B cell (primary cell): Measurements from ENCODE around the gene LIME1. TPM values are rescaled to one million over a fixed set of nuclear protein-coding genes. Genes with fewer than 3 reads are reported as not detected.

Source experiments
- ATAC-seq: fragments of 200-7000 bp; cut with Tn5 transposase; one replicate; pipeline ENCODE4 v1.10.0; 2021; ENCODE audit warnings: low read depth, mild to moderate bottlenecking, moderate number of reproducible peaks, moderate library complexity
- CTCF ChIA-PET: fragments of 350-600 bp; sonication (Branson Sonifier 250); formaldehyde crosslinking; loops from one replicate; lab custom pipeline; 2021; ENCODE audit warnings: antibody characterized with exemption, inconsistent platforms; lab: Charles Lee
- POLR2A ChIA-PET: fragments of 350-600 bp; sonication (Branson Sonifier 250); formaldehyde crosslinking; loops from one replicate; lab custom pipeline; 2021; ENCODE audit warnings: antibody characterized with exemption; lab: Charles Lee
- DNase-seq: peaks from one replicate; pipeline ENCODE4 v3.0.0; 2013
- H2AFZ ChIP-seq: 2 replicates; pipeline ENCODE4 v1.6.1; 2012; ENCODE audit warnings: mild to moderate bottlenecking, low read depth, low read length; ENCODE audit not compliant: insufficient read depth, poor library complexity, severe bottlenecking
- H3K27ac ChIP-seq, 2 donors: 1 replicate in 1 of 2; 2 replicates in 1 of 2; pipeline ENCODE4 v1.5.1; 2012 to 2013; ENCODE audit warnings: low read length in 2 of 2, mild to moderate bottlenecking in 2 of 2, moderate library complexity in 1 of 2
- H3K27me3 ChIP-seq, 4 experiments: fragments of 200-600 bp in 1 of 4; sonication (generic) in 1 of 4; replicated peaks in 1 of 4; 1 replicate in 2 of 4; 2 replicates in 2 of 4; pipeline versions ENCODE4 v1.6.1 to v1.7.0; 2013 to 2016; ENCODE audit warnings: low read length in 3 of 4, mild to moderate bottlenecking in 2 of 4, mixed read lengths in 1 of 4, moderate library complexity in 1 of 4; ENCODE audit not compliant: insufficient read depth in 4 of 4, control insufficient read depth in 3 of 4; ENCODE audit errors: control extremely low read depth in 1 of 4
- H3K36me3 ChIP-seq, 2 experiments: replicated peaks in 1 of 2; 1 replicate in 1 of 2; 2 replicates in 1 of 2; pipeline versions ENCODE4 v1.6.1 to v1.7.1; 2013; ENCODE audit warnings: low read length in 1 of 2; ENCODE audit not compliant: insufficient read depth in 2 of 2, control insufficient read depth in 1 of 2; ENCODE audit errors: control extremely low read depth in 1 of 2, extremely low read depth in 1 of 2
- H3K4me1 ChIP-seq, 2 donors: fragments of 200-600 bp in 1 of 2; sonication (generic) in 1 of 2; 1 replicate in 1 of 2; 2 replicates in 1 of 2; pipeline versions ENCODE4 v1.5.1 to v1.6.1; 2013 to 2017; ENCODE audit warnings: low read length in 2 of 2; ENCODE audit not compliant: control insufficient read depth in 2 of 2, insufficient read depth in 2 of 2
- H3K4me2 ChIP-seq: replicated peaks from 2 replicates; pipeline ENCODE3; 2012; ENCODE audit warnings: mild to moderate bottlenecking, low read depth, low read length; ENCODE audit not compliant: poor library complexity, severe bottlenecking
- H3K4me3 ChIP-seq, 5 experiments: fragments of 200-600 bp in 1 of 5; sonication (generic) in 1 of 5; 1 replicate in 3 of 5; 2 replicates in 2 of 5; pipeline versions ENCODE4 v1.5.1 to v1.7.0; 2011 to 2016; ENCODE audit warnings: low read length in 4 of 5, mild to moderate bottlenecking in 4 of 5, low read depth in 2 of 5, control low read depth in 1 of 5, moderate library complexity in 1 of 5; ENCODE audit not compliant: insufficient read depth in 1 of 5; ENCODE audit errors: control extremely low read depth in 1 of 5, extremely low read depth in 1 of 5
- H3K79me2 ChIP-seq: fragments of 200-600 bp; sonication (generic); one replicate; pipeline ENCODE4 v1.6.0; 2016; ENCODE audit warnings: low read length; ENCODE audit not compliant: control insufficient read depth, insufficient read depth
- H3K9ac ChIP-seq: fragments of 200-600 bp; sonication (generic); 2 replicates; pipeline ENCODE4 v1.6.1; 2017; ENCODE audit warnings: mild to moderate bottlenecking, low read length, moderate library complexity
- H3K9me3 ChIP-seq, 3 donors: one replicate each; pipeline versions ENCODE4 v1.6.1 to v1.7.1; 2013; ENCODE audit warnings: low read length in 2 of 3; ENCODE audit not compliant: control insufficient read depth in 2 of 3, insufficient read depth in 1 of 3; ENCODE audit errors: control extremely low read depth in 1 of 3
- H4K20me1 ChIP-seq: 2 replicates; pipeline ENCODE4 v1.6.0; 2012; ENCODE audit warnings: mild to moderate bottlenecking, low read length; ENCODE audit not compliant: insufficient read depth, control insufficient read depth, poor library complexity, severe bottlenecking
- H3K27ac Mint-ChIP-seq: one replicate; pipeline ENCODE4 v1.8.0; 2021; ENCODE audit warnings: mixed read lengths
- H3K27me3 Mint-ChIP-seq: one replicate; pipeline ENCODE4 v1.8.0; 2021; ENCODE audit warnings: mixed read lengths
- H3K4me1 Mint-ChIP-seq: one replicate; pipeline ENCODE4 v1.8.0; 2021; ENCODE audit warnings: mixed read lengths
- H3K4me3 Mint-ChIP-seq: one replicate; pipeline ENCODE4 v1.8.0; 2021; ENCODE audit warnings: mixed read lengths
- H3K9me3 Mint-ChIP-seq: one replicate; pipeline ENCODE4 v1.8.0; 2022; ENCODE audit warnings: mixed read lengths; ENCODE audit not compliant: insufficient read depth
- EZH2 ChIP-seq: IDR thresholded peaks from 2 replicates; pipeline ENCODE4 v1.6.1; 2012; ENCODE audit warnings: borderline replicate concordance, low read depth, mild to moderate bottlenecking, moderate library complexity, low read length; ENCODE audit not compliant: insufficient read depth, poor library complexity, severe bottlenecking
- WGBS: methylation state at CpG from one replicate; pipeline ENCODE4 v1.1.5; 2013; ENCODE audit warnings: missing lambda C conversion rate; ENCODE audit not compliant: insufficient coverage; 5-methylcytosine and 5-hydroxymethylcytosine counted together
- intact Hi-C: fragments of 100-400 bp; cut with micrococcal nuclease; formaldehyde crosslinking; loops from one replicate; pipeline ENCODE4 v1.10.0; 2022
- polyA plus RNA-seq: library from polyadenylated mRNA; depleted of rRNA; stranded (reverse); fragments of >200 nt; gene quantifications from 2 replicates; pipeline ENCODE4 v1.2.3, GENCODE V29; 2012
- total RNA-seq, 2 donors: library from RNA; stranded (reverse); fragments of 120-200 nt in 1 of 2; gene quantifications; 1 replicate in 1 of 2; 2 replicates in 1 of 2; pipeline versions ENCODE4 v1.2.3 to v1.2.4, GENCODE V29; 2013 to 2022
- TF ChIP-seq, protein P1 (sequence below): fragments of 200-600 bp; IDR thresholded peaks from one replicate; pipeline ENCODE4 v1.8.0; 2022; ENCODE audit warnings: antibody characterized with exemption, mild to moderate bottlenecking

Gene LIME1
- total and polyA plus RNA-seq, 2 donors (not counting 1 experiment from before 2014, with no cell fraction given), result 14.5 to 95.2 TPM

- H3K9me3 ChIP-seq, result no peaks in the 10 kb centered on the region
- TF ChIP-seq EZH2, result no peak
- TF ChIP-seq, protein P1, sequence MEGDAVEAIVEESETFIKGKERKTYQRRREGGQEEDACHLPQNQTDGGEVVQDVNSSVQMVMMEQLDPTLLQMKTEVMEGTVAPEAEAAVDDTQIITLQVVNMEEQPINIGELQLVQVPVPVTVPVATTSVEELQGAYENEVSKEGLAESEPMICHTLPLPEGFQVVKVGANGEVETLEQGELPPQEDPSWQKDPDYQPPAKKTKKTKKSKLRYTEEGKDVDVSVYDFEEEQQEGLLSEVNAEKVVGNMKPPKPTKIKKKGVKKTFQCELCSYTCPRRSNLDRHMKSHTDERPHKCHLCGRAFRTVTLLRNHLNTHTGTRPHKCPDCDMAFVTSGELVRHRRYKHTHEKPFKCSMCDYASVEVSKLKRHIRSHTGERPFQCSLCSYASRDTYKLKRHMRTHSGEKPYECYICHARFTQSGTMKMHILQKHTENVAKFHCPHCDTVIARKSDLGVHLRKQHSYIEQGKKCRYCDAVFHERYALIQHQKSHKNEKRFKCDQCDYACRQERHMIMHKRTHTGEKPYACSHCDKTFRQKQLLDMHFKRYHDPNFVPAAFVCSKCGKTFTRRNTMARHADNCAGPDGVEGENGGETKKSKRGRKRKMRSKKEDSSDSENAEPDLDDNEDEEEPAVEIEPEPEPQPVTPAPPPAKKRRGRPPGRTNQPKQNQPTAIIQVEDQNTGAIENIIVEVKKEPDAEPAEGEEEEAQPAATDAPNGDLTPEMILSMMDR, result no peak
- intact Hi-C loops, result no loop called here
- Mint-ChIP-seq H3K27me3 (no peaks in the 10 kb centered on the region), H3K9me3 (no peaks in the 10 kb centered on the region), H3K4me3 (no peak overlapping the region), H3K4me1 (peaks cover 3% of the 10 kb centered on the region), H3K27ac (no peak overlapping the region)
- no peaks in the 10 kb centered on the region for H3K4me1 ChIP-seq
- POLR2A ChIA-PET, result no interaction called here
- no peaks in the 10 kb centered on the region for H3K27me3 ChIP-seq
- H3K9ac ChIP-seq, result no peak overlapping the region
- no peaks in the 10 kb centered on the region for H4K20me1 ChIP-seq
- no peak overlapping the region for H3K4me3 ChIP-seq
- CTCF ChIA-PET, result interaction anchor here (0.9 to 4.3 kb wide), 3 partner anchors 11 to 190 kb away, joined by 3 to 29 read pairs (median 24); partner anchors contain the start of gene TPD52L2
- H3K27ac ChIP-seq, result no peak overlapping the region
- no peaks in the 10 kb centered on the region for H3K36me3 ChIP-seq
- H2AFZ ChIP-seq, result no peak overlapping the region
- ATAC-seq, result no peak
- H3K4me2 ChIP-seq, result no peak overlapping the region
- no peaks in the 10 kb centered on the region for H3K79me2 ChIP-seq
- 90% methylated on average over 16 of the region's 16 CpGs for WGBS
- no peak for DNase-seq
Measured at GRCh38 chr20:63783970-63784369, 47.5 kb downstream of the LIME1 start.

DNA sequence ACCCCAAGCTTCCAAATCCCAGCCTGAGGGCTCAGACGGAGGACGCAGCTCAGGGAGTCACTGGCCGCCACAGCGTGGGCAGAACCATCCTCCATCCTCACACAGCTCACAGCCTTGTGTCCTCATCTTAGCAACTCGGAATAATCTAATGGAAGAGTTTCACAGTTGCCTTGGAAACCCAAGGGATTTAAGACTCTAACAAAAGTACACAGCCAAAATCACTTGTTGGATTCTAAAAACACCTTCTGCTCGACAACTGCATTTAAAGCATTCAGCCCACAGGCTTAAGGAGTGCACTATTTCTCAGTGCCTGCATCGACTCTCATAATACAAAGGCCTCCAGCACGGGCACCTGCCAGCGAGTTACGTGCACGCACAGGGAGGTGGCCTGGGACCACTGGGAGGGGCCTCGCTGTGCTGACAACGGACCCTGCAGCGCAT is 49.2 kb downstream of the LIME1 start:
- intact Hi-C loops, result loop anchor here (1.0 to 5.0 kb wide), 3 partner anchors 79 to 337 kb away; no protein-coding TSS in a partner anchor
- H3K4me1 ChIP-seq, result no peaks in the 10 kb centered on the region
- Mint-ChIP-seq H3K4me3 (no peak overlapping the region), H3K9me3 (no peaks in the 10 kb centered on the region), H3K4me1 (peaks cover 3% of the 10 kb centered on the region), H3K27me3 (no peaks in the 10 kb centered on the region), H3K27ac (no peak overlapping the region)
- H3K27me3 ChIP-seq, result no peaks in the 10 kb centered on the region
- no peak for DNase-seq
- no peak overlapping the region for H3K27ac ChIP-seq
- no peak overlapping the region for H3K4me3 ChIP-seq
- no peaks in the 10 kb centered on the region for H3K79me2 ChIP-seq
- CTCF ChIA-PET, result interaction anchor here (0.6 to 4.3 kb wide), 16 partner anchors 9 to 247 kb away, joined by 3 to 29 read pairs (median 4); partner anchors contain the start of genes PTK6, RTEL1 and TPD52L2
- POLR2A ChIA-PET, result interaction anchor here (0.6 to 0.7 kb wide), 2 partner anchors 286 to 1246 kb away, joined by 3 to 4 read pairs; no protein-coding TSS in a partner anchor
- H2AFZ ChIP-seq, result peak overlapping the region; percentile 11
- ATAC-seq, result no peak
- no peaks in the 10 kb centered on the region for H4K20me1 ChIP-seq
- H3K9ac ChIP-seq, result no peak overlapping the region
- no peak overlapping the region for H3K4me2 ChIP-seq
- H3K36me3 ChIP-seq, result no peaks in the 10 kb centered on the region
- no peaks in the 10 kb centered on the region for H3K9me3 ChIP-seq
- no peak for TF ChIP-seq EZH2
- TF ChIP-seq, protein P1, result no peak
- 85% methylated on average over 11 of the region's 14 CpGs for WGBS
